IMR-90 (cell line): Measurements from ENCODE around the gene SIAH2. TPM values are rescaled to one million over a fixed set of nuclear protein-coding genes. Genes with fewer than 3 reads are reported as not detected.

Experiments
- ATAC-seq: fragments of 200-7000 bp; cut with Tn5 transposase; 2 replicates; pipeline ENCODE4 v1.9.1; 2020; ENCODE audit warnings: low read depth, mild to moderate bottlenecking, moderate library complexity
- BruUV-seq: library from RNA; stranded (reverse); fragments of 400-500 nt; replicated peaks from 2 replicates; lab custom pipeline; 2021; lab: Mats Ljungman, UMichigan
- CTCF ChIA-PET: fragments of 300-600 bp; formaldehyde crosslinking; extraction: SDS; loops from one replicate; lab custom pipeline; 2021; ENCODE audit warnings: antibody characterized with exemption; lab: Yijun Ruan, JAX
- POLR2A ChIA-PET: fragments of 300-600 bp; sonication (Branson Sonifier 250); formaldehyde crosslinking; loops from one replicate; lab custom pipeline; 2022; ENCODE audit warnings: antibody characterized with exemption; ENCODE audit not compliant: unreplicated experiment; lab: Charles Lee
- DNase-seq: peaks from one replicate; pipeline ENCODE4 v3.0.0; 2013
- H2AFZ ChIP-seq: replicated peaks from 2 replicates; pipeline ENCODE3; 2013; ENCODE audit warnings: low read length, mild to moderate bottlenecking; ENCODE audit not compliant: poor library complexity
- H2AK5ac ChIP-seq: 2 replicates; pipeline ENCODE4 v1.6.1; 2013; ENCODE audit warnings: low read depth, low read length, inconsistent platforms
- H2AK9ac ChIP-seq: replicated peaks from 2 replicates; pipeline ENCODE3; 2013; ENCODE audit warnings: mild to moderate bottlenecking, low read depth, low read length, moderate library complexity; ENCODE audit not compliant: poor library complexity
- H2BK120ac ChIP-seq: 2 replicates; pipeline ENCODE4 v1.6.1; 2013; ENCODE audit warnings: low read depth, low read length, inconsistent platforms
- H2BK15ac ChIP-seq: 3 replicates; pipeline ENCODE4 v1.6.1; 2013; ENCODE audit warnings: low read depth, low read length, inconsistent platforms
- H2BK20ac ChIP-seq: 2 replicates; pipeline ENCODE4 v1.6.1; 2013; ENCODE audit warnings: low read depth, mild to moderate bottlenecking, inconsistent platforms, low read length, moderate library complexity
- H2BK5ac ChIP-seq: 2 replicates; pipeline ENCODE4 v1.6.1; 2013; ENCODE audit warnings: mild to moderate bottlenecking, low read depth, low read length, inconsistent platforms; ENCODE audit not compliant: poor library complexity, severe bottlenecking
- H3K14ac ChIP-seq: replicated peaks from 2 replicates; pipeline ENCODE4 v1.6.1; 2013; ENCODE audit warnings: low read depth, low read length, inconsistent platforms
- H3K18ac ChIP-seq: 2 replicates; pipeline ENCODE4 v1.6.1; 2013; ENCODE audit warnings: low read depth, low read length, control low read depth
- H3K23ac ChIP-seq: 2 replicates; pipeline ENCODE4 v1.6.1; 2013; ENCODE audit warnings: low read depth, low read length, inconsistent platforms
- H3K27ac ChIP-seq: 2 replicates; pipeline ENCODE4 v1.5.1; 2013; ENCODE audit warnings: mild to moderate bottlenecking, control low read depth, low read length; ENCODE audit not compliant: insufficient read depth
- H3K27me3 ChIP-seq: 2 replicates; pipeline ENCODE4 v1.6.1; 2013; ENCODE audit warnings: low read length; ENCODE audit not compliant: control insufficient read depth, insufficient read depth
- H3K36me3 ChIP-seq: 2 replicates; pipeline ENCODE4 v1.6.1; 2013; ENCODE audit warnings: low read length, mixed read lengths; ENCODE audit not compliant: control insufficient read depth, insufficient read depth
- H3K4ac ChIP-seq: 2 replicates; pipeline ENCODE4 v1.6.1; 2013; ENCODE audit warnings: low read depth, low read length, inconsistent platforms
- H3K4me1 ChIP-seq: 2 replicates; pipeline ENCODE4 v1.6.1; 2013; ENCODE audit warnings: low read length, mixed read lengths; ENCODE audit not compliant: control insufficient read depth, insufficient read depth
- H3K4me2 ChIP-seq: 2 replicates; pipeline ENCODE4 v1.6.1; 2013; ENCODE audit warnings: low read depth, mild to moderate bottlenecking, control low read depth, low read length, moderate library complexity
- H3K4me3 ChIP-seq: 2 replicates; pipeline ENCODE4 v1.5.1; 2013; ENCODE audit warnings: low read depth, mild to moderate bottlenecking, control low read depth, low read length, moderate library complexity; ENCODE audit not compliant: insufficient read depth
- H3K56ac ChIP-seq: 2 replicates; pipeline ENCODE4 v1.6.1; 2013; ENCODE audit warnings: low read length, inconsistent platforms; ENCODE audit not compliant: insufficient read depth; ENCODE audit errors: extremely low read depth
- H3K79me1 ChIP-seq, 2 experiments: 2 replicates each; pipeline ENCODE4 v1.6.1; 2013; ENCODE audit warnings: low read length in 2 of 2, inconsistent platforms in 1 of 2, low read depth in 1 of 2
- H3K9ac ChIP-seq: 2 replicates; pipeline ENCODE4 v1.6.1; 2013; ENCODE audit warnings: low read depth, low read length, control low read depth
- H3K9me1 ChIP-seq: 2 replicates; pipeline ENCODE4 v1.6.1; 2013; ENCODE audit warnings: low read length, inconsistent platforms; ENCODE audit not compliant: insufficient read depth
- H3K9me3 ChIP-seq: 2 replicates; pipeline ENCODE4 v1.6.1; 2013; ENCODE audit warnings: low read length; ENCODE audit not compliant: control insufficient read depth, insufficient read depth
- H4K20me1 ChIP-seq: 2 replicates; pipeline ENCODE4 v1.6.1; 2013; ENCODE audit warnings: low read length, inconsistent platforms; ENCODE audit not compliant: insufficient read depth
- H4K5ac ChIP-seq: 2 replicates; pipeline ENCODE4 v1.6.1; 2013; ENCODE audit warnings: mild to moderate bottlenecking, low read depth, low read length, control low read depth
- H4K8ac ChIP-seq, 2 experiments: 2 replicates each; pipeline ENCODE4 v1.6.1; 2013; ENCODE audit warnings: low read depth in 2 of 2, low read length in 2 of 2, control low read depth in 1 of 2, inconsistent platforms in 1 of 2
- H4K91ac ChIP-seq: 2 replicates; pipeline ENCODE4 v1.6.1; 2013; ENCODE audit warnings: low read depth, low read length, inconsistent platforms; ENCODE audit not compliant: insufficient read depth
- CHD1 ChIP-seq: IDR thresholded peaks from 2 replicates; pipeline ENCODE4 v1.6.1; 2012; ENCODE audit warnings: low read depth, low read length, improper control_type of control experiment
- FOS ChIP-seq: fragments of 150-350 bp; IDR thresholded peaks from 2 replicates; pipeline ENCODE4 v1.6.1; 2016; ENCODE audit warnings: low read depth, low read length
- MAFK ChIP-seq: IDR thresholded peaks from 2 replicates; pipeline ENCODE4 v1.6.1; 2012; ENCODE audit warnings: low read depth, low read length, improper control_type of control experiment
- MAZ ChIP-seq: IDR thresholded peaks from 2 replicates; pipeline ENCODE4 v1.6.1; 2012; ENCODE audit warnings: low read depth, mild to moderate bottlenecking, low read length, improper control_type of control experiment, moderate library complexity, borderline replicate concordance
- WGBS, 2 experiments: methylation state at CpG; one replicate each; pipeline versions ENCODE4 v1.1.5 to v1.1.7; 2013; ENCODE audit warnings: missing lambda C conversion rate in 2 of 2; ENCODE audit not compliant: insufficient read length in 1 of 2; ENCODE audit errors: extremely low coverage in 2 of 2; 5-methylcytosine and 5-hydroxymethylcytosine counted together
- dilution Hi-C: fragments of 300-500 bp; cut with HindIII; formaldehyde crosslinking; loops from one replicate; pipeline ENCODE4 v1.14.3; 2018; ENCODE audit warnings: low sequenced_read_pairs; ENCODE audit not compliant: unreplicated experiment
- in situ Hi-C: fragments of 300-500 bp; cut with MboI; formaldehyde crosslinking; loops from 3 replicates; pipeline ENCODE4 v1.14.3; 2019; ENCODE audit warnings: low sequenced_read_pairs, inconsistent platforms, mixed read lengths
- intact Hi-C: fragments of 100-400 bp; cut with micrococcal nuclease; formaldehyde crosslinking; loops from 2 replicates; pipeline ENCODE4 v1.10.0; 2022
- polyA plus RNA-seq, 3 experiments: library from polyadenylated mRNA; depleted of rRNA; stranded (reverse); fragments of >200 nt; gene quantifications; 2 replicates each; pipeline ENCODE4 v1.2.3, GENCODE V29; 2012; ENCODE audit warnings: low replicate concordance in 1 of 3
- total RNA-seq: library from RNA; depleted of rRNA; stranded (reverse); fragments of >200 nt; gene quantifications from 2 replicates; pipeline ENCODE4 v1.2.3, GENCODE V29; 2012
- TF ChIP-seq, protein P1 (sequence below): fragments of 150-350 bp; IDR thresholded peaks from 2 replicates; pipeline ENCODE4 v1.6.1; 2017; ENCODE audit warnings: mild to moderate bottlenecking, antibody characterized with exemption, low read length, low read depth

Gene SIAH2
- total and polyA plus RNA-seq, 2 of the 4 experiments (the other 2 are of a cell fraction): 24.7 to 61.8 TPM

DNA sequence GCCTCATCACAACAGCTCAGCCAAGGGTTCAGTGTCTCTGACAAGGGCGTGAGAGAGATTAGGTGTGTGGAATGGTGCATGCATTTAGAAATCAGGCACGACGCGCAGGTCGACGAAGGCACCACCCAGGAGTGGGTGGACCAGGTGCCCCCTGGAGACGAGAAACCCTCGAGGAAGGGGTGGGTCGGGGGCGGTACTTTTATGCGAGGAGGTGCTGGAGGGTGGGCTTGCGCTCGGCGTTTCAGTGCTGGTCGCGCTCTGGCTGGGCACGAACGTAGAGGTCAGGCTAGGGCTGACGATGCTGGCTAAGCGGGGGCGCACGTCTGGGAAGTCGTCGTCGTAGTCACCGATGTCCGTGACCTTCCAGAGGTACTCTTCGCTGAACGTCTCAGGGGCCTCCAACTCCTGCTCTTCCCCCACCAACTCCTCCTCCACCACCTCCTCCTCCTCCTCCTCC, 59.6 kb downstream of the SIAH2 start:
- DNase-seq (no peak), ATAC-seq (no peak; the same call in 1 of the 2 replicates)
- peaks cover 2% of the 10 kb centered on the region; the same call in 1 of the 2 replicates for H3K4me1 ChIP-seq
- H2AK5ac ChIP-seq: peak overlapping the region; percentile 74; the same call in 1 of the 2 replicates
- intact Hi-C loops (loop anchor here (5.0 kb wide), 1 partner anchor 101 kb away; the partner anchor contains the start of gene SELENOT), dilution Hi-C loops (no loop called here), in situ Hi-C loops (no loop called here)
- H2BK5ac ChIP-seq: peak overlapping the region; percentile 55
- no peaks in the 10 kb centered on the region for H3K36me3 ChIP-seq
- H3K79me1 ChIP-seq: peaks cover 0 to 6% of the 10 kb centered on the region in 2 experiments; a peak in 1 of 4 replicates
- ChIA-PET CTCF (interaction anchor here (0.6 to 1.8 kb wide), 3 partner anchors 18 to 128 kb away, joined by 3 to 5 read pairs (median 5); no protein-coding TSS in a partner anchor), POLR2A (interaction anchor here (0.6 kb wide), 2 partner anchors 72 to 175 kb away, joined by 3 to 6 read pairs; no protein-coding TSS in a partner anchor)
- H4K91ac ChIP-seq: peak overlapping the region; percentile 79
- H4K5ac ChIP-seq: peak overlapping the region; percentile 92
- no peak overlapping the region; the same call in 1 of the 2 replicates for H3K56ac ChIP-seq
- H3K14ac ChIP-seq: peak overlapping the region; percentile 98
- peak overlapping the region; percentile 93 for H3K23ac ChIP-seq
- H2BK15ac ChIP-seq: peak overlapping the region; percentile 62; the same call in 2 of the 3 replicates
- peak overlapping the region; percentile 91 for H3K4me3 ChIP-seq
- H3K9ac ChIP-seq: peak overlapping the region; percentile 69
- peak overlapping the region; percentile 98 to 99 for H4K8ac ChIP-seq
- 8% methylated on average over 13 of the region's 29 CpGs; no CpG with 5 or more reads in 1 of the 2 experiments for WGBS, 2 experiments
- H2AK9ac ChIP-seq: peak overlapping the region; percentile 60
- H2BK20ac ChIP-seq: peak overlapping the region; percentile 75; the same call in 1 of the 2 replicates
- peak overlapping the region; percentile 57 for H3K27ac ChIP-seq
- H3K9me3 ChIP-seq: no peaks in the 10 kb centered on the region
- peak overlapping the region; percentile 80; the same call in 1 of the 2 replicates for H2BK120ac ChIP-seq
- H3K18ac ChIP-seq: peak overlapping the region; percentile 61
- H3K9me1 ChIP-seq: peaks cover 5% of the 10 kb centered on the region; the same call in 1 of the 2 replicates
- peak overlapping the region; percentile 85 for H3K4me2 ChIP-seq
- H4K20me1 ChIP-seq: no peaks in the 10 kb centered on the region
- TF ChIP-seq MAFK (no peak), CHD1 (no peak), MAZ (no peak), FOS (no peak)
- TF ChIP-seq, protein P1, sequence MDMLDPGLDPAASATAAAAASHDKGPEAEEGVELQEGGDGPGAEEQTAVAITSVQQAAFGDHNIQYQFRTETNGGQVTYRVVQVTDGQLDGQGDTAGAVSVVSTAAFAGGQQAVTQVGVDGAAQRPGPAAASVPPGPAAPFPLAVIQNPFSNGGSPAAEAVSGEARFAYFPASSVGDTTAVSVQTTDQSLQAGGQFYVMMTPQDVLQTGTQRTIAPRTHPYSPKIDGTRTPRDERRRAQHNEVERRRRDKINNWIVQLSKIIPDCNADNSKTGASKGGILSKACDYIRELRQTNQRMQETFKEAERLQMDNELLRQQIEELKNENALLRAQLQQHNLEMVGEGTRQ: no peak
- peak overlapping the region; percentile 96 for H3K4ac ChIP-seq
- H3K27me3 ChIP-seq: no peaks in the 10 kb centered on the region
- no TSS peak for BruUV-seq
- peak overlapping the region; percentile 100 for H2AFZ ChIP-seq
